ENCODE results near the gene MOB3B.

Gene MOB3B

GRCh38 chr9:27414220-27414761 is 115.3 kb downstream of the MOB3B start:
- DNase-seq: no peak

DNA sequence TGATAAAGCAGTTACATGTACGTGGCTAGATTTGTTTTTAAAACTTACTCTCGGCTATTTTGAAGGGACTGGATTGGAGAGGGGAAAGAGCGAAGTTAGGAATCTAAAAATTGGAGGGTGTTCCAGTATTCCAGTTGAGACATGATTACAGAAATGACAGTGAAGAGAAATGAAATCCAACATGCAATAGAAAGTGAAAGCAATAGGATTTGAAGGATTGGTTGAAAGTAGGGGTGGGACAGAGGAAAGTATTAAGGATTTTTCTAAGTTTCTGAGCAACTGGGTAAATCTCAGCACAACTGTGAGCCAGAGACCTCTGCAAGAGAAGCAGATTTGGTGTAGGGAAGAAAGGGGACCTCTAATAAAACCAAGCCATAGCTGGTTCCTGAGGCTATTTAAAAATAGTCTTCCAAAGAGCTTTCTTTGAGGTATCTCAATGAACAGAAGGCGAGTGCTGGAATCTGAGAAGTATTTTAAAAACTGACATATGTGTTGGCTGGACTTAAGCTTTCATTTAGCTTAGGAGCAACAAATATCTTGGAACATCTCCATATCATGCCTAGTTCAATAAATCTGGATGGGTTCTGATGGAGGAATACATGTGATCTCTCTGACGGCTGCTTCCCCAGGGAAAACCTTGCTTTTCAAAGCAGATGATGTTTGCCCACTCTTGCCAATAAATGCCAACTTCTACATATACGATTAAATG is 115.9 kb downstream of the MOB3B start:
- DNase-seq: no peak

- DNase-seq: no peak
These were observed 116.7 kb downstream of the MOB3B start for GRCh38 chr9:27412963-27413362.

GRCh38 chr9:27412081-27412480 is 117.5 kb downstream of the MOB3B start:
- no peak for DNase-seq

- DNase-seq: no peak
These were observed 121.1 kb downstream of the MOB3B start for GRCh38 chr9:27408482-27408881.

GRCh38 chr9:27408001-27408400 is 121.6 kb downstream of the MOB3B start:
- no peak for DNase-seq

GRCh38 chr9:27407491-27407890 is 122.1 kb downstream of the MOB3B start:
- no peak for DNase-seq

DNA sequence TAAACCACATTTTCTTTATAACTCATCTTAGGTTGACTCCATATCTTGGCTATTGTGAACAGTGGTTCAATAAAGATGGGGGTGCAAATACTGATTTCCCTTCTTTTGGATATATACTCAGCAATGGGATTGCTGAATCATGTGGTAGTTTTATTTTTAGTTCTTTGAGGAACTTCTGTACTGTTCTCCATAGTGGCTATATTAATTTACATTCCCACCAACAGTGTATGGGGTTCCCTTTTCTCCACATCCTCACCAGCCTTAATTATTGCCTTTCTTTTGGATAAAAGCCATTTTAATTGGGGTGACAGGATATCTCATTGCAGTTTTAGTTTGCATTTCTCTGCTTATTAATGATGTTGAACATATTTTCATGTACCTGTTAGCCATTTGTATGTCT is 125.0 kb downstream of the MOB3B start:
- DNase-seq: no peak

DNA sequence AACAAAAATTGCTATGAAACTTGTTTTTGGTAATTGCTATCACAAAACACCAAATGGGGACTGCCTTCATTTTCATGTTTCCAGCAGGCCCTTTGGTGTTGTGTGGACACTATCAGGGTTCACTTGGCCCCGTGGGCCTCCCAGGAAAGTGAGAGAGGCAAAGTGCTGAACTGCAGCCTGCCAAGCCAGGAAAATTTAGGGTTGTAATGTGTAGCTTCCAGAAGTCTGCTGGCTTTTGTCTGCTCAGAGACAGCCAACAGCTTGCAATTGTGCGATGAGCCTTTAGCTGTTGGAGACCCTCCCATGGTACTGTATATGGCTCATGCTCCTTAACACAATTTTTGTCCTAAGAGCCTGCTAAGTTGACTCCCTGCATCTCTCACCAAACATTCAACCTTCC is 127.0 kb downstream of the MOB3B start:
- DNase-seq: no peak

DNA sequence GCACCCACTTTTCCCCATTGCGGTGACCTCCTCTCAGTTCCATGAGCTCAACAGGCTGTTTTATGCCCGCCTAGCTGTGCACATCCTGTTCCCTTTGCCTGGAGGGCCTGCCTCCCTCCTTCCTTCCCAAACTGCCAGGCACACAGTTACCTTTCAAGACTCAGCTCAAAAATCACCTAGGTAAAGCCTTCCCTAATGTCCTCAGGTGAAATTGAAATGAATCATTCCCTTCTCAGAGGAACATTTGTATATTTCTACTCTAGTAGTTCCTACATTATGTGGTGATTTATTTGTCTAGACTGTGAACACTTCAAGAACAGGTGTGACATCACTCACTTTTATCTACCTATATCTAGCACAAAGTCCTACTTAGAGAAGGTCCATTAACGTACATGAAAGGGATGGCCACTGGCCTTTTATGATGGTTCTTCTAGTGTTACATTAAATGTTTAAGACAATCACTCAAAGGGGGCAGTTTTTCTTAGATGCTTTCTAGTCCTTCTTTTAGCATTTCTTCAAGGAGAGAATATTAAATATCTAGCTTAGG is 129.2 kb downstream of the MOB3B start:
- DNase-seq: no peak

GRCh38 chr9:27398982-27399653 is 130.5 kb downstream of the MOB3B start:
- DNase-seq: no peak

DNA sequence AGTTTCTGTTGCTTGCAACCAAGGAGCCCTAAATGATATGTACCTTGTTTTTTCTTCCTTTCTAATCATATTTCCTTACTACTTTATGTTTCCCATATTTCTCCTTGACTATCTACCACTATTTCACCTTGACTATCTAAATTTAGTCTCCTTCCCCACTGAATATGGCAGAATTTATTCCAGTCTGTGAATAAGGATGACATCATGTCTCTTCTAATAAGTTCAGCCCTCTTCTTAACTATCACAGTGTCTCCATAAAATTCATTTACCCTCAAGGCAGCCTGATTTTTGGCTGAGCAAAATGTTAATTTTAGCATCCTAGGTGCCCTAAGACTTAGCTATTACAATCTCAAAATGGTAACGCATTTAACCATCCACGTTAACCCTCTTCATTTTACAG is 133.1 kb downstream of the MOB3B start:
- no peak for DNase-seq

GRCh38 chr9:27395484-27395921 is 134.1 kb downstream of the MOB3B start:
- no peak for DNase-seq

- no peak for DNase-seq
These were observed 134.8 kb downstream of the MOB3B start for GRCh38 chr9:27394826-27395201.

- no peak for DNase-seq
These were observed 135.3 kb downstream of the MOB3B start for GRCh38 chr9:27394154-27394825.

GRCh38 chr9:27393054-27393846 is 136.4 kb downstream of the MOB3B start:
- DNase-seq: no peak

GRCh38 chr9:27392451-27392850 is 137.2 kb downstream of the MOB3B start:
- no peak for DNase-seq

- no peak for DNase-seq
These were observed 138.3 kb downstream of the MOB3B start for GRCh38 chr9:27391040-27391895.

GRCh38 chr9:27388150-27388549 is 141.5 kb downstream of the MOB3B start:
- DNase-seq: no peak

- DNase-seq: no peak
These were observed 141.9 kb downstream of the MOB3B start for GRCh38 chr9:27387722-27388121.

DNA sequence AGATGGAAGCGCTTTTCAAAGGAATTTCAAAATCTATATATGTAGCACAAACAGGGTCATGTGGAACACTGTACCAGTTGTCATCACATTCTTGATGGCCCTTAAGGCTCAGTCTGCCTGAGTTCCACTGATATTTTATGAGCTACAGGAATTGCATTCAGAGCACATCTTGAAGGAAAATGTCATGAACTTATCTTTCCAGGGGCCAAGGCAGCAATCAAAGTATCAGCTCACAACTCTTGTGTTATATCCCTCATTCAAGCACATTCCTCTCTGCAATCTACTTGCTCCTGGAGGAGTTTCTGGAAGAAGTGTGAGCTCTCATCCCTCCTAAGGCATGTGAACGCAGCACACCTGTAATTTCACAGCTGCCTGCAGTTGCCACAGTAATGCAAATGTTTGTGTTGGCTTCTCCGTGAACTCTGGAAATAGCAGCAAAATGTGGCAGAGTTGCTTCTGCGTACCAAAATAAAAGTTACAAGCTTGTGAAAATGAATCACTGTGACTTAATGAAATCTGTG is 143.0 kb downstream of the MOB3B start:
- no peak for DNase-seq
